GM18499 (cell line): ENCODE measurements around the gene LRRC31.

ENCODE experiments used
- ATAC-seq: cut with Tn5 transposase; IDR thresholded peaks from one replicate; pipeline ENCODE4 v1.9.1; 2021; ENCODE audit warnings: moderate number of reproducible peaks; ENCODE audit not compliant: insufficient read depth, unreplicated experiment

The LRRC31 gene

DNA sequence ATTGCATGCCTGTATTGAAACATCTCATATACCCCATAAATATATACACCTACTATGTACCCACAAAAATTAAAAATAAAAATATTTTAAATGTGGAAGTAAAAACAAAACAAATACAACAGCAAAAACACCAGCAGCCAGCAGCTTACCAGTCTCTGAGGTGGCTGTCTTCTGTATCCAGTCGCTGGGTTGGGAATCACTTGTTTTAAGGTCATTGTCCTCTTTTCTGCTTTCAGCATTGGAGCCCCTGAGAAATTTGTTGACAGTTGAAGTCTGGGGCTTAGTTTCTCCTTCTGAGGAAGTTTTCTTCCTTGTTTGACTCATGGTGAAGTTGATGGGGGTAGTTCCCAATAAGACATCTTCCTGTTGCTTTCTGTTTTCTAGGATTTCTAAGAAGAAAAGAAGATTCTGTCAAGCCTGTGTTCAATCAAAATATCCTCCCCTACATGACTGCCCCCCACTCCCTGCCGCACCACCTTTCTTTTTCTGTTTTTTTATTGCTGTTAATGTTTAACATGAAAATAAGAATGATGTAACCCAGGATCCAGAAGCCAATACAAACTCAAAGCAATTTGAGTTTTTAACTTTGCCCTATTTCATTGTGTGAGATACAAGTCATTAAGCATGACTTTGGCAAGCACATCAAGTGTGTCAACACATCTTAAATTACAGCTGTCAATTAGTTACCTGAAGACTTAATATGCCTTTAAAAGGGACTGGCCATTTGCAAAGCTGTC lies at the start of gene LRRC31:
Gene LRRC31 (minus strand): TSS at position 452 of the 737 bp plus-strand sequence. CDS start 128 bp downstream, at position 324.
- ATAC-seq, result no peak

DNA sequence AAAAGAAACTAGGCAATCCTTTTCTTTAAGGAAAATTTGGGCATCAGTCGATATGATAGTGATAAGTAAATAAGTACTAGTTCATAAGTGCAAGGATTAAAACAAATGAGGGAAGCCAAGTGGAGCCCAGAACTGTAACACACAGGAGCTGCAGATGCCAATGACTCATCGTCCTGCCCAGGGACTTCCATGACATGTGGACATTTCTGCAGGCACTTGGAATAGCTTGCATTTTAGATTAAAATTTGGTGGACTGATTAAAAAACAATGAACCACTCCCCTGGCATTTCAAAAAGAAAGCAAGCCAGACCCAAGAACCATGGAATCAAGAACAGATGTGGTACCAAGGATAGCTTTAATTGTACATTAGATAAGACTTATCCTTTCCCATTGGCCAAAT lies 44.6 kb upstream of the LRRC31 start:
- no peak for ATAC-seq

DNA sequence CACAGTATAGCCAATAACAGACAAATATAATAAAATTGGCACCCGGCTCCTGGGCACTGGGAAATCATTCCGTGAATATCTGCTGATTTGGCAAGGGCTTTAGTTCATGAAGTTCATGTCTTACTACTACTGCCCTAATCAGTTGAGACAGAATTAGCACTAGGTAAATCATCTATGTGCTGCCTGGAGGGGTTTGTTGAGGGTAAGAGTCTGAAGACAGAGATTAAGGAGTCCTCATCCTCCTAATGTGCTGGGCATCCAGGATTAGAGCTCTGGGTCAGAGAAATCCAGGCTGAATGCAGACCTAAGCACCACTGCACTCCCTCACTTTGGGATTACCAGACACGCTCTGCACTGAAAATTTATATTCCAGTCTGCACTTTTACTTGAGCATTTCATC lies 43.6 kb upstream of the LRRC31 start:
- ATAC-seq, result no peak

DNA sequence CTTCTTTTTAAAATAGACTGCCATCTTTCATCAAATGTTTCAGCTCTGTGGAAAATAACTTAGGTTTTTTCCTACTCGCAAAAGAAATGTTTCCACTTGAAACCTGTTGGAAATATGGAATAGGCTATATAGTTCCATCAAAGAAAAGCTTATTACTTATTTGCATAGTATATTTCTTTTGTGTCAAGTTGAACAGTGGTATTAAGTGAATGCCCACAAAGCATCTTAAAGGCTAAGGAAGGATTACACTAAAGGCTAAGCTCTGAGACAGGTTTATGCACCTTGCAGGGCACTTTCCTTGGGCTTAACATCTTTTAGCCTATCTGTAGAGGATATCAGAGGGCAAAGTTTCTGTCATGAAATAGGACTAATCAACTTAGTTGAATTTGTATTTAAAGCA lies 41.5 kb upstream of the LRRC31 start, which contains the start of gene SAMD7:
Gene SAMD7 (plus strand): TSS at position 301 of the 400 bp plus-strand sequence. CDS start 7,927 bp downstream, outside the sequence.
- ATAC-seq, result no peak

DNA sequence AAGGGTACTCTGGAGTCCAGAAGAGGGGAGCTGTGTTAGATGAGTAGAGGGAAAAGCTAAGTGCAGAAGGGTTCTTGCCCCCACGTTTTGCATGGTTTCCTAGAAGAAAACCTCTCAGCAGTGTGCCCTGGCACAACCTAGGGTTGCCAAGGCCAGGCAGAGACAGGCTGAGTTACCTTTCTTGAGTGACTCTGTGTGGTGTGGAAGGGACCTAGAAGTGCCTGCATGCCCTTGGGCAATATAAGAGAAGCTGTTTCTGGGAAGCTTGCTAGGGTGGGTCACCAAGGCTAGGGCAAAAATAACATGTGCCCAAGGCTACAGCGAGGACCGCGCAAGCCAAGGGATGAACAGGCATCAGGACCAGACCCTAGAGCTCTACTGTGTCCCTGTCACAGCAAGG lies 38.2 kb upstream of the LRRC31 start:
- ATAC-seq, result no peak

DNA sequence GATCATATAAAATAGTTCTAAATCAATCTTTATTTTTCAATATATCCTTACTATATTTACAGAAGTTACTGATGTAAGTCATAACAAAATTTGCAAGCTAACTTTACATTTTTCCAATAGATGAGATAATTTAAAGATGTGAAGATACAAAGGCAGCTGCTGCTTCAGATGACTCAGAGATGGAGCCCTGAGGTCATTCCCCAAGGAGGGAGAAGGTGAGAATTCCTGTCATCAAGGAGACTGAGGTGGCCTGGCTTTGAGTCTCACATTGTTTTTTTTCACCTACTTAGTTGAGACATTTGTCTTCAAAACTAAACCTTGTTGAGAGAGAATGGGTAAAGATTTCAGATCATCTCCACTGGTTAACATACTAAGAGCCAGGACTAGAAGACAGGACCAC lies 37.7 kb upstream of the LRRC31 start:
- ATAC-seq, result no peak

DNA sequence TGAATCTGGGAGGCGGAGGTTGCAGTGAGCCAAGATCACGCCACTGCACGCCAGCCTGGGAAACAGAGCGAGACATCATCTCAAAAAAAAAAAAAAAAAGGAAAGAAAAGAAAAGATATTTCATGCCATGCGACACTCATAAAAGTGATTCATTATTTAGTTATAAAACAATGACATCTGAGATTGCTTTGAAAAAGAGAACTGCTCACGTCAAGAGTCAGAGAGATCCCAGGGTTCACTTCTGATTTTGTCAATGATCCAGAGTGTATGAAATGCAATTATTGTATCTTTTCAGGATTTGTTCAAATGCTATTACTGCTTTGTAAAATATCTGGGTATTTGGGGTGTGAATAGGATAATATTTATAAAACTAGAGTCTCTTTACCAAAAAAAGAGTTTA lies 35.7 kb upstream of the LRRC31 start:
- ATAC-seq, result no peak

DNA sequence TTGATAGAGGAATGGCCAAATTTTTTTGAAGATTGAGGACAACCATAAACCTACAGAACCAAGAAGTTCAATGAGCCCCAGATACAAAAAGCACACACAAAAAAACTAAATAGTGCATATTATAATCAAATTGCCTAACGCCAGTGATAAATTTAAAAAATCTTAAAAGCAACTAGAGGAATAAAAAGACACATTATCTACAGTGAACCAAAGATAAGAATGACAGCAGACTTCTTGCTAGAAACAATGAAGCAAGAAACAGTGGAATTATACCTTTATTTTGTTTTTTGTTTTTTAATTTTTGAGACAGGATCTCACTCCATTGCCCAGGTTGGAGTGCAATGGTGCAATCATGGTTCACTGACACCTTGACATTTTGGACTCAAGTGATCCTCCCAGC lies 31.7 kb upstream of the LRRC31 start:
- ATAC-seq, result no peak

DNA sequence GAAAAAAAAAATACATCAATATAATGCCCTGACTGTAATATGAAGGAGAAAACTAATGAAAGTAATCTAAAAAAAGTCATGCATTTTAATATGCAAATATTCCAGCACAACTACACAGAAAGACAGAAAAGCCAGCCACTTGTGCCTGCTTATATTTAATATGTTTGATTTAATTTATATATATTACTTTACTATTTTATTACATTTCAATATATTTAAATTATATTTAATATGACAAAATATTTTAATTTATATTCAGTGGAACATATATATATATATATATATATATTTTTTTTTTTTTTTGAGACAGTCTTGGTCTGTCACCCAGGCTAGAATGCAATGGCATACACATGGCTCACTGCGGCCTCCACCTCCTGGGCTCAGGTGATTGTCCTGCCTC lies 27.5 kb upstream of the LRRC31 start:
- ATAC-seq, result no peak

DNA sequence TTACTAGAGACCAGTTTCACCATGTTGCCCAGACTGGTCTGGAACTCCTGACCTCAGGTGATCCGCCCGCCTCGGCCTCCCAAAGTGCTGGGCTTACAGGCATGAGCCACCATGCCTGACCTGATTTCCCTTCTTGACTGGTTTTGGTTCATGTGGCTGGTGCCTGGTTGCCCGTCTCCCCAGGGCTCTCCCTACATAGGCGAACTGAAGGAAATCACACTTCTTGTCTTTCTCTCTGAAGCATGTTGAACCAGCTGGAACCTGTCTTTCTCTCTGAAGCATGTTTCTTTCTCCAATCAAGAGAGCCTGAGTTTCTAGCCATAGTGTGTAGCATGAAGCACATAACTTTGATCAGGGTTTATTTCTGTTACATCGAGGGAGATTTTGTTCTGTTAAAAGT lies 25.3 kb upstream of the LRRC31 start:
- ATAC-seq, result no peak

DNA sequence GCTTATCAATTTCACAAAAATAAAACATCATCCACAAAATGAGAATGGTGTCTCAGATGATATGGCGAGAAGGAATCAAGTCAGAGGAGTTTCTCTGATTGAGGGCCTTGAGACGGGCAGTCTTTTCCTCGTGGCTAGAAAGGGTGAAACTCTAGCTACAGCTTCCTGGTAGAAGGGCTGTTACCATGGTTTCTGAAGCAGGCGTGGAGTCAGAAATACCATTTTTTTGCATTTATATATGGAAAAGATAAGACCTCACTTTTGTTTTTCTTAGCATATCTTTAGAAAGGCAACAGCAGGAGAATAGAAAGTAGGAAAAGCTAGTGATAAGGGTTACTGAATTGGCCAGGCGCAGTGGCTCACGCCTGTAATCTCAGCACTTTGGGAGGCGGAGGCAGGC lies 24.4 kb upstream of the LRRC31 start:
- no peak for ATAC-seq

DNA sequence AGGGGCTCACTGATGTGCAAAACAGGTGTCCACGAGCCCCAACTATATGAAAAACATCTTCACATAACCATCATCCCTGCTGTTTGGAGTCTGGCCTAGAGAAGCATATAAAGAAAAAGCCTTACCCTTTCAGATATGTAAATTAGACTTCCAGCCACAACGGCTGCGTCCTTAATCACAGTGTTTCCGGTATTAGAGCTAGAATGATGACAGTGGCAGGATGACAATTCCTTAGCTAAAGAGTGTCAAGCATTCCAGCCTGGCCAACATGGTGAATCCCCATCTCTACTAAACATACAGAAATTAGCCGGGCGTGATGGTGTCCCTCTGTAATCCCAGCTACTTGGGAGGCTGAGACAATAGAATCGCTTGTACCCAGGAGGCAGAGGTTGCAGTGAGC lies 22.2 kb upstream of the LRRC31 start:
- ATAC-seq, result no peak

DNA sequence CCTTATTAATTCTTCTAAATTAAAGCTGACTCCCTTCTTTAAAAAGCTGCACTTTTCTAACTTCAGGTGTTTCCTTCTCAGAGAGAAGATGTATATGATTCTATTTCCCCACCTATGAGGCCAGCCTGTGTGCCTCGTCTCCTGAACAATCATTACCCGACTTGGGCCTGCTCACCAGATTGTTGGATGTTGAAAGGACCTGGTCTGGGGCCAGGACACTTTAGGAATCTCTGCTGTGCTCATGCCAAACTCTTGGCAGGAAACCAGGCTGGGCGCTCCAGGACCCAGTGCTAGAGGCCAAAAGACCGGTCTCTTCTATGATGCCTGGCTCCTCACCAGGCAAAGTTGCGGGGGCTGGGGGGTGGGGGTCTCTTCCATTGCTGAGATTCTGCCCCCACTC lies 16.9 kb upstream of the LRRC31 start:
- ATAC-seq, result no peak

DNA sequence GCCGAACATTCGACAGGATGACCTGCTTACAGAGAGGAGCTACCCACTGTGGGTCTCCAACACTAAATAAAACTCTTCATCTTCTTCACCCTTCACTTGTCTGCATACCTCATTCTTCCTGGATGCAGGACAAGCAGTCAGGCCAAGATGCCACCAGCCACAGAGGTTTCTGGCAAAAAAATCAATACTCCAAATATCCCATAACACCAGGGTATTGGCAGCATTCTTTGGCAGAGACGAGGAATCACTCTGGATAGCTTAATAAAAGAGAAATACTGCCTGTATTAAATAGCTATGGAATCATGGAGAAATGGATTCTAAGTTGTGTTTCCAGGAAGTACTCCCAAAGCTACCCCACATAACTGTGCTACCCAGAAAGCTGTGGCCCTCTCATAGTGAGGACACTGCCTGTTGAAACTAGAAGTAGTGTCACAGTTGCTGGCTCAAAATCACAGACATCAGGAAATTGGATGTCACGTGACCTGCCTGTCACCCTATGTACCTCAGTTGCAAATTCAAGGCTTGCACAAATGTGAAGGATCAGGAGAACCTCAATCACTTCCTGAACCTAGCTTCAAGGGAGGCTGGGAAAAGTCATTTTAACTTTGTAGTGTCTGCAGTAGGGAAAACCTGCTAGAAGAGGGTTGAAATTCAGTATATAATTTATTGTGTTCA lies 11.0 kb upstream of the LRRC31 start:
- ATAC-seq, result no peak

DNA sequence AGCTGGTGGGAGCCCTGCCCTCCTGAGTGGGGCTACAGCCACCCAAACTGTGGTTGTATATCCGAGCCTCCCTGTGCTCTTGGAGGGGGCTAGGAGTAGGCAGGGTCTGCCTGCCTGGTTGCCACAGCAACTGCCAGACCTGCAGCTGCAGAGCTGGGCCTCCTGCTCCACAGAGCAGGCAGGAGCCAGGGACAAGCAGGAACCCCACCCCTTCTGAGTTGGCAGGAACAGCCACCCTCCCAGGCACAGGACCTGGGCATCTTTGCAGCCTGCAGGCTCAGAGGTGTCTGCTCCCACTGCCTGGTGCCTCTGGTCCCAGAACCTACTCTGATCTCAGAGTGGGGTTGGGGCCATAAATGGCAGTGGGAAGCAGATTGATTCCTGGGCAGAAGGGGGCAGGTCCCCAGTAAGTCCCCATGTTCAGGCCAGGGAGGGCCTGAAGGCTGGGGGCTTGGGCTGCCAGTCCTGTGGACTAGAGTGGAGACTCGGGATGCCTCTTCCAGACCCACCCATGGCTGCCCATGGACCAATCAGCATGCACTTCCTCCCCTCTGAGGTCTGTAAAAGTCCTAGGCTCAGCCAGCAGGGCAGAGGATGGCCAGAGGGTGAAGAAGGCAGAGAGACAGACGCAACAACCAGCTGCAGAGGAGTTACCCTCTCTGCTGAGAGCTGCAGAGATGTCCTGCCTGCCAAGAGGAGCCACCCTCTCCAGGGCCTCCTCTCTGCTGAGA lies 10.3 kb upstream of the LRRC31 start:
- ATAC-seq, result no peak

DNA sequence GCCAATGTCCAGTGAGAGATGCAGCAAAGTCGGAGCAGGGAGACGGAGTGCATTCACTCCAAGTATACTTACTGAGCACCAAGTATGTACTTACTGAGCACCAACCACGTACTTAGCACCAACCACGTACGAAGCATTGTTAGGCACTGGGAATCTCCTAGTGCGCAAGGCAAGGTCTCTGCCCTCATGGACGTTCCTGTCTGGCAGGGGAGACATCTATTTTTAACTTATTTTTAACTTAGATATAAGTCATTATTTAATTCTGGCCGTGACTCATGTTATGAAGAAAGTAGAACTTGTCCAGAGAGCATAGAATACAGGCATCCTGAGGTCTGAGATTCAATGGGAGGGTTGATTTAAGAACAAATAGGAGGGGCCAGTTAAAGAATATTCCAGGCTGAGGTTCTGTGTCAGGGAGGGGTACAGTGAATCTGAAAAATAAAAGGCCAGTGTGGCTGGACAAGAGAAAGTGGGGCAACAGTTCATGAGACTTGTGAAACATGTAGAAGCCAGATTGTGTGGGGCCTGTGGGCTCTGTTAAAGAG lies 9.3 kb upstream of the LRRC31 start:
- no peak for ATAC-seq

DNA sequence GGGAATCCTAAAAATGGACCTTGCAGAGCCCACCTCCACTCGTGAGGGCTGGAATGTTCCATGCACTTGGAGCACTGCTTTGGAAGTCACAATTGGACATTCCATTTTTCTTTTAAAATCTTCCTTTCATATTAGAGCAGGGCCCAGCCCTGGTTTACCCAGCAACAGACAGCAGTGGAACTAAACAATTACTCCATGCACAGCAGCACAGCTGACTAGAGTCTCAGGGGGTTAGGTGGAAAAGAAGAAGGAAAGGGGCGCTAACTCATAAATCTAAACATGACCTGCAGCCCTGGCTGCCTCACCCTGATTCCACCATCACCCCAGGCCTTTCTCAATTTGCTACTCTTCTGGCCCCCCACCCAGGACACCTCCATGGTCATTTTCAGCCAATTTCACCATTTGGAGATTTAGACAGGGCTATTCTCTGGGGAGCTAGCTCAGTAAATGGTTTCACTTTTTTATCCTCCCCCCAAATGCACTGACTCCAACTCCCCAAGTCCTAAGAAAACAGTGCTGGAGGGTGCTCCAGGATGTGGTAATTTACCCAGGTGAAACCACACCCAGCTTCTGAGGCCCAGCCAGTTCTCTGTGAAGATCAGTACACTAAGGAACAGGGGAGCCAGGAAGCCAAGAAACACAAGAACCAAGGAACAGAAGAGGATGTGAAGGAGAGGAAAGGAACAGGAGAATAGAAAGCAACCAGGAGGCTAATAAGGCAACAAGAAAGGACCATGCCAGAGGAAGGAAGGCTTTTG lies 1.6 kb upstream of the LRRC31 start:
- no peak for ATAC-seq

DNA sequence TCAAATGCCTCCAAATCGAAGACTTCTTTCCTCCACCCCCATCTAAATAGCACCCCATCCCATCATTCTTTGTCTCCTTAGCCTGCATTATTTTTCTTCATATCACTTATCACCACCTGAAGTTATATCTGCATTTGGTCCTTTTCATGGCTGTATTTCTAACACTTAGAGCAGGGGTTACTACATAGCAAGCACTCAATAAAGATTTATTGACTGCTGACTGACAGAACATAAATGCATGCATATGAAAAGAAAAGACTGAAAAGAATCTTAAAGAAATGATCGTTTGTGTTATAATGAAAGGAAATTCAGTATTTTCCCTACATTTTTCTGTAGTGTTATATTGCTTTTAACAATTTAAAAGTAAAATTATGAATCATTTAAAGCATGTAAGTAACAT lies 1.4 kb downstream of the LRRC31 start:
- ATAC-seq, result no peak

DNA sequence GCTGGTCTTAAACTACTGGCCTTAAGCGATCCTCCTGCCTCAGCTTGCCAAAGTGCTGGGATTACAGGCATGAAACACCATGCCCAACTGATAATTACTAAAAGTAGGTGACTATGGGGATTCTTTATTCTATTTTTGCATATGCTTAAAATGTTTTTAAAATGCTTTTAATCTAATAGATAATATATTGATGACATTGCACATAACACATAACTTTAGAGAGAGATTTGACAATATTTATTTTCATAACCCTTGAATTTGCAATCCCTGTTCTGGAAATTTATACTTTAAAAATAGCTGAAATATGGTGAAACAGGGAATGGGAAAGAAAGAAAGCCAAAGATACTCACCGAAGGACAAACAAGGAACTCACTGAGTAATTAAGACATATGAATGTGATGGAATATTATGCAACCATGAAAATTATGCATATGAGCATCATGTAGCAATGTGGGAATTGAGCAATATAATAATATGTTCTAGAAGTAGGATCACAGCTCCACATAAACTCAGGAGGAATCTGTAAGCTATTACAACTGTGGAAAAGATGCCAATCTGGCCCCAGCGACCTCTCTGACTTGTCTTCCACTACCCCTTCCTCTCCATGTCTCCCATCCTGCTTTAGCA lies 2.0 kb downstream of the LRRC31 start:
- ATAC-seq, result no peak
